GM19467 (cell line): ENCODE results near the gene SELENON.

Experiments used
- ATAC-seq: cut with Tn5 transposase; IDR thresholded peaks from one replicate; pipeline ENCODE4 v1.9.1; 2021; ENCODE audit warnings: mild to moderate bottlenecking, moderate library complexity; ENCODE audit not compliant: unreplicated experiment

SELENON gene, protein sequence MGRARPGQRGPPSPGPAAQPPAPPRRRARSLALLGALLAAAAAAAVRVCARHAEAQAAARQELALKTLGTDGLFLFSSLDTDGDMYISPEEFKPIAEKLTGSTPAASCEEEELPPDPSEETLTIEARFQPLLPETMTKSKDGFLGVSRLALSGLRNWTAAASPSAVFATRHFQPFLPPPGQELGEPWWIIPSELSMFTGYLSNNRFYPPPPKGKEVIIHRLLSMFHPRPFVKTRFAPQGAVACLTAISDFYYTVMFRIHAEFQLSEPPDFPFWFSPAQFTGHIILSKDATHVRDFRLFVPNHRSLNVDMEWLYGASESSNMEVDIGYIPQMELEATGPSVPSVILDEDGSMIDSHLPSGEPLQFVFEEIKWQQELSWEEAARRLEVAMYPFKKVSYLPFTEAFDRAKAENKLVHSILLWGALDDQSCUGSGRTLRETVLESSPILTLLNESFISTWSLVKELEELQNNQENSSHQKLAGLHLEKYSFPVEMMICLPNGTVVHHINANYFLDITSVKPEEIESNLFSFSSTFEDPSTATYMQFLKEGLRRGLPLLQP

DNA sequence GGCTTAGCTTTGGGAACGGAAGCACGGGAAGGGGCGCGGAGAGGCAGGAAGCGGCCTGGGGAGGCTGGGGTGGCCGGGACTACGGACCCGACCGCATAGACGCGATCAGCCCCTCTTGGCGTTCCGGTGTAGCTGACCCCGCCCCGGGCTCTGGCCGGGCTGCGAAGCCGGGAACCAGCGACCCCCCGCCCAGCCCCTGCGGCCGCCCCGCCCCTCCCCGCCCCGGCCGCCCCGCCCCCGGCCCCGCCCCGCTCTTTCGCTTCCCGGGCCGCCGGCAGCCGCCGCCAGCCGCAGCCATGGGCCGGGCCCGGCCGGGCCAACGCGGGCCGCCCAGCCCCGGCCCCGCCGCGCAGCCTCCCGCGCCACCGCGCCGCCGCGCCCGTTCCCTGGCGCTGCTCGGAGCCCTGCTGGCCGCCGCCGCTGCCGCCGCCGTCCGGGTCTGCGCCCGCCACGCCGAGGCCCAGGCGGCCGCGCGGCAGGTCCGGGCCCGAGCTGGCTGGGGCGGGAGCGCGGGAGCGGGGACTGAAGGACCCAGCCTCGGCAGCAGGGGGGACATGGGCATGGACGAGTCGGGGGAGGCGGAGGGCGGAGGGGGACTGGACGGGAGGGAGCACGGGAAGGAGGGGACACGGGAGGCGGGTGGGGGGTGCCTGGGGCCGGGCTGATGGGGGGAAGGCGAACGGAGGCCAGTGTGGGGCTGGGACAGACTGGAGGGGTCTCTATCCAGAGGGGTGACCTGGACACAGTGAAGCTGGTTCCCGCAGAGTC is at the start of gene SELENON:
Gene SELENON, plus strand, starts transcription at position 259 of the 768 bp plus-strand sequence. Its CDS starts 38 bp downstream, at position 297.
- ATAC-seq: no peak

DNA sequence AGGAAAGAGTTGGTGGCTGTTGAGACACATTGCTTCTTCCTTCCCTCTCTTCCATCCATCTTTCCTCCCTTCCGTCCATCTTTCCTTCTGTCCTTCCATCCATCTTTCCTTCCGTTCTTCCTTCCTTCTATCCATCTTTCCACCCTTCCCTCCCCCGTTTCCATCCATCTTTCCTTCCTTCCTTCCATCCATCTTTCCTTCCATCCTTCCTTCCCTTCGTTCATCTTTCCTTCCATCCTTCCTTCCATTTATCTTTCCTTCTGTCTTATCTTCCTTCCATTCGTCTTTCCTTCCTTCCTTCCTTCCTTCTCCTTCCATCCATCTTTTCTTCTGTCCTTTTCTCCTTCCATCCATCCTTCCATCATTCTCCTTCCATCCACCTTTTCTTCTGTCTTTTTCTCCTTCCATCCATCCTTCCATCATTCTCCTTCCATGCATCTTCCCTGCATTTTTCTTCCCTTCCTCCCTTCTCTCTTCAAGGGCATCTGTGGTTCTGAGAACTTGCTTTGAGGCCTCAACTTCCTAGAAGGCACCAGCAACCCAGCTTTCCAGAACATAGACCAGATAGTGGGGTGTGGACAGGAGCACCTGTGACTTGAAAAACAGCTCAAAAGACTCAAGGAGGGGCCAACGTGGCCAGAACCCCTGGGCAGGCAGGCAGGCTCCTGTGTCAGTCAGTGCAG is 48.9 kb upstream of the SELENON start:
- ATAC-seq: no peak

DNA sequence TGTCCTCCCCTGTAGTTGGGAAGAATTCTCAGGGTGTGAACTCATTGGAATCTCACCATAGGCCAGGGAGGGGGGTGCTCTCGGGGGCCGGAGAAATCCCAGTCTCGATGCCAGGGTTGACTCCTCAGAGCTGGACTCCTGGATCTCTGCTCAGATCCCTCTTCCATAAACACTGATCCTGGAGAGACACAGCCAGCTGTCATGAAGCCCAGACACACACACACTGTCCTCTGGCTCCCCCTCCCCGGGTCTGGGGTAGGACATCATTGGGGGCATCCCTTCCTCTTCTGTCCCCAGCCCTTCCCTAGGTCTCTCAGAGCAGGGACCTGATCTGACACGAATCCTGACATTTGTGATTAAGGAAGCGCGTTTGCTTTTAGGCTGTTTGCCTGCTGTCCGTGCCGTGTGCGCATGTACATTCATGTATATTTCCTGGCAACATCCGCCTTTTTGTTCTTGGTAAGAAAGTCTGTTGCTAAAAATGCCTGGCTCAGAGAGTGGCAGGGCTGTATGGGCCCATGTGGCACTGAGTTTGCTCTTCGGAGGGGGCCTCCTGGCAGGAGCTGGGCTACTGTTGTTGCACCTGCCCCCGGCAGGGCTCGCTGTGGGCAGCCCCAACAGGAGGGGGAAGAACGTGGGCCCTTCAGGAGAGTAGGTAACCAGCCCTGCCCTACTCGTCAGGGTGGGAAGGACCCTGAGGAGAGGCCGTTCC is 45.4 kb upstream of the SELENON start:
- no peak for ATAC-seq

DNA sequence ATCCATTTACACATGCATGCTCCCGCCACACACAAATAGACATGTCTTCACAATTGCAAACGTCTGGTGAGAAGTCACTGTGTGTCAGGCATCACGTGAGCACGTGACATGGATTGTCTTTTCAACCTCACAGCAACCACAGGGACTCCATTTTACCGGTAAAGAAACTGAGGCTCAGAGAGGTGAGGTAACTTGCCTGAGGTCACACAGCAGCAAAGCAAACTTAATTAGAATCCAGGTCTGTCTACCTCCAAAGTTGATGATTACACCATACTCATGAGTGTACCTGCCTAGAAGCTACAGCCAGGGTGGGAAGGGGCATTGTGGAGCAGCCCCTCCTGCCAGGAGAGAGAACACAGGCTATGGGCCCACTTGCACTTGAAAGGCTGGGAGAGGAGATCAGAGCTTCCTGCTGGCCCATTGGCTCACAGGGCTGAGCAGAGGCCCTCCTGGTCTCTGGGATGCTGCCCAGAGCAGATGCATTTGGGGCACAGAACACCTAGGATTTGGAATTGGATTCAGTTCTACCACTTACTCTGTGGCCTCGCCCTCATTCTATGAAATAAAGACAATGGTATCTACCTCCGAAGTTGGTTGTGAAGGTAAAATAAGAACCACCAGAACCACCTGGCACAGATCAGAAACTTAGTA is 44.4 kb upstream of the SELENON start:
- no peak for ATAC-seq

DNA sequence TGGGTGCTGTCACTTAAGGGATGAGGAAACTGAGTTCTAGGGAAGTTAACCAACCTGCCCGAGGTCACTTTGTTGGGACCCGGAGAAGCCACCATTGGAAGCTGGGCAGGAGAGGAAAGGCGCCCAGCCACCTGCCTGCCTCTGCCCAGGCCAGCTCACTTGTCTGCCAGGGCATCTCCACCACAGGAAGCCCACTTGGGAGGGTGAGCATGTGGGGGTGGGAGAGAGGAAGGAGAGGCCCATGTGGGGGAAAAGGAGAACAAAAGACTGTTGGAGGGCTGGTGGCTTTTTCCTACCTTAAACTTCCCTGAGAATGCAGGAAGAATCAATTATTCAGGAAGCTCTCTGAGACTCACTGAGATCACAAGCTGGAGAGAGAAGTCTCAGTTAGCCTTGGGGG is 43.8 kb upstream of the SELENON start:
- no peak for ATAC-seq

DNA sequence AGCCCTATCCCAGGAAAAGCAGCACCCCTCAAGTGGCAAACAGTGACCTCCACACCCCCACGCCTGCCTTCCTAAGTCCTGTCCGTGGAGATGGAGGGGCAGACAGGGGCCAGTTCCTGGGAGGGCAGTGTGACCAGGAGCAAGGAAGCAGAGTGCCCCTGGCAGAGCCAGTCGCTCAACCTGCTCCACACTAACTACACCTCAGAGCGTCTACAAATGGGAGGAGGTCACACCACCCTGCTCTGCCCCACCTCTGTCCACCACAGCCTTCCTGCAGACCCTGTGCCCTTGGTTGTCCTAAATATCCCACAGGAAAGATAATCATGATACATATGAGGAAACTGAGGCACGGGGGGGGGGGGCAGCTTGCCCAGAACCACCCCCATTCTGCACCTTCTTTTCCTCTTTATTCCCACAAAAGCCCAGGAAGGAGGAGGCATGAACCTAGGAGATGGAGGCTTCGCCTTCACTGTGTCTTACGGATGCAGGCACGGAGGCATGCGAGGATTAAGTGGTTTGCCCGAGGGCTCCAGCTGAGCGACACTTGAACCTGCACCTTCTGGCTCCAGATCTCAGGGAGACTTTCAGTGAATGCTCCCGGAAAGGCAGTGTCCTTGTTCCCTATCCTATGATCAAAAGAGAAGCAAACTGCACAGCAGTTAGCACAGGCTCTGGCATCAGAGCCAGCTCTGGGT is 42.7 kb upstream of the SELENON start:
- ATAC-seq: no peak

DNA sequence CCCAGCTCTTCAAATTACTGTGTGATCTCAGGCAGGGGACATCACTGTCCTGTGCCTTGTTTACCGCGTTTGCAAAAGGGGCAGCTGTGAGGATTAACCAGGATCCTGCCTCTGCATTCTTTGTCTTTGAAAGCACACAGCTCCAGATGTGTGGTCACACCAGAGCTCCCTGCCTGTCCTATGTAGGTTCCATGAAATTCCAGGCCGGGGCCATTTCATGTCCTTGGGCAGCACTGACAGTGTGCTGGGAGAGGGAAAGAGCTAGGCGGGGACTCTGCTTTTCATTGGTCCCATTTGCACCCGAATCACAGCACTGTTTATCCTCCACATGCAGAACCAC is 42.2 kb upstream of the SELENON start:
- ATAC-seq: no peak

DNA sequence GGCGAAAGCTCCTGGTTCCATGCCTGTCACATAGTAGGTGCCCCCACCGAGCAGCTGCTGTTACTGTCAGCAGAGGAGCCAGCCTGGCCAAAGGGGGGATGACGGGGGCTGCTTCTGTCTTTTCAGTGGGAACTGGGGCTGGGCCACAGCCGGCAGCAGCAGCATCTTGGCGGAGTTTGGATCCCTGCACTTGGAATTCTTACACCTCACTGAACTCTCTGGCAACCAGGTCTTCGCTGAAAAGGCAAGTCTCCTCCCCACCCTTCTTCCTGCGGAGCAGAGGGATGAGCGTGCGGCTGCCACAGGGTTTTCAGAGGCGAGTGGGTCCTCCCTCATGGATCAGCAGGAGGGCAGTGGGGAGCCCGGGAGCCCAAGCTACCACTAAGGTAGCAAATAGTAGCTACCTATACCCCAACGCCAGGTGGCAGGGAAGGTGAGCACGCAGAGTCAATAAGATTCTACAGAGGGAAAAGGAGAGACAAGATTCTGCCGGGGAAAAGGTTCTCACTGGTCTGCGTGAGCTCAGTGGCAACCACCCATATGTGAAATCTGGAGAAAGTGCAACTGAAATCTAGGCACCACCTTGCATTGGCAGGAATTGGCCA is 41.4 kb upstream of the SELENON start:
- no peak for ATAC-seq

DNA sequence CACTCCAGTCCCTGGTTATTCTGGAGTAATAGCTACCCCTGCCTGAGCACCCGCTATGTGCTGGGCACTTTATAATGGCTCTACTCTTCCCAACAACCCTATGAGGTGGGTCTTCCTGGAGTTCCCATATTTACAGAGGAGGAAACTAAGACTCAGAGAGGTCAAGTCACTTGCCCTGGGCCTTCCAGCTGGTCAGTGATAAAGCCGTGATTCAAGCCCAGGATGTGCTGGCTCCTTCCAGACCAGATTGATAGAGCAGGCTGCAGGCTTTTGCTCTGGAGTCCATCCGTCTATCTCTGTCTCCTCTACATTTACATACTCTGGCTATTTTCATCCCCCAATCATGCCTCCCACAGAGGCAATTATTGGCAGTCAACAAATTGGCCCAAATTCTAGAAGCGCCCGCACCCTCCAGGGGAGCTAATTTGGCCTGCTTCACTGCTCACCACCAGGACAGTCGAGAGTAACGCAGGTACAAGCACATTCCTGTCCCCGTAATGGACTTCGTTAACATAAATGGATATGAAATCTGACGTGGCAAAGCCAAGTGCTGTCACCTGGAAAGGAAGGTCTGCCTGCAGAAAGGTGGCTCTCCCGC is 39.8 kb upstream of the SELENON start:
- no peak for ATAC-seq

DNA sequence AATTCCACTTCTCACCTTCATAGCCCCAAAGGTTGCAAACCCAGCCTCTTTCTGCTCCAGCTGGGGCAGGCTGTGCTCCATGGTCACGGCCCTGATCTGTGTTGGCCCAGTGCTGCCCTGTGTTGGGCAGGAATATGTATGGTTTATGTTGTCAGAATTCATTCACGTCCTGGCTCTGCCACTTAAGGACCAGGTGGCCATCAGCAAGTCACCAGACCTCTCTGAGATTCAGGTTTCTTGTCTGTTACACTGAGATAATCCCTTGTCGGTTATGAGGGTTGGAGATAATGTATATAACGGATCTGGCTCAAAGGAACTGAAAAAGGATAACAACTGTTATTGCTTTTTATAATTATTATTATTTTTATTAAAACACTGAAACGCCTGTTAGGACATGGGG is 39.1 kb upstream of the SELENON start:
- ATAC-seq: no peak

DNA sequence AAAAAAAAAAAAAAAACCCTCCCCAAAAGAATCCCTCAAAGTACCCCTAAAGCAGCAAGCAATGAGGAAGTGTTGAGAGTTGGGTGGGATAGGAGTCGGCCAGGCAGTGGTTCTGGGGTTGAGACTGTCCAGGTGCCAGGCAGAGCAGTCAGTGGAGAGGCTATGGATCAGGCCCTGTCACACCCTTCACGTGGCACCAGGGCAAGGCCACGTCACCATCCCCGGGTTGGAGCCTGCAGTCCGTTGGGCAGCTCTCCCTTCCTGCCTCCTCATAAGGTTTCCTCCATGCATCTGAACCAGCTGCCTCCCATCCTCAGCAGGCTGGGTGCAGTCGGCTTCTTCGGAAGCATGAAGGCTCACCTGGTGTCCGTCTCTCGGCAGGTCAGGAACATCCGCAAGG is 36.5 kb upstream of the SELENON start:
- ATAC-seq: no peak

DNA sequence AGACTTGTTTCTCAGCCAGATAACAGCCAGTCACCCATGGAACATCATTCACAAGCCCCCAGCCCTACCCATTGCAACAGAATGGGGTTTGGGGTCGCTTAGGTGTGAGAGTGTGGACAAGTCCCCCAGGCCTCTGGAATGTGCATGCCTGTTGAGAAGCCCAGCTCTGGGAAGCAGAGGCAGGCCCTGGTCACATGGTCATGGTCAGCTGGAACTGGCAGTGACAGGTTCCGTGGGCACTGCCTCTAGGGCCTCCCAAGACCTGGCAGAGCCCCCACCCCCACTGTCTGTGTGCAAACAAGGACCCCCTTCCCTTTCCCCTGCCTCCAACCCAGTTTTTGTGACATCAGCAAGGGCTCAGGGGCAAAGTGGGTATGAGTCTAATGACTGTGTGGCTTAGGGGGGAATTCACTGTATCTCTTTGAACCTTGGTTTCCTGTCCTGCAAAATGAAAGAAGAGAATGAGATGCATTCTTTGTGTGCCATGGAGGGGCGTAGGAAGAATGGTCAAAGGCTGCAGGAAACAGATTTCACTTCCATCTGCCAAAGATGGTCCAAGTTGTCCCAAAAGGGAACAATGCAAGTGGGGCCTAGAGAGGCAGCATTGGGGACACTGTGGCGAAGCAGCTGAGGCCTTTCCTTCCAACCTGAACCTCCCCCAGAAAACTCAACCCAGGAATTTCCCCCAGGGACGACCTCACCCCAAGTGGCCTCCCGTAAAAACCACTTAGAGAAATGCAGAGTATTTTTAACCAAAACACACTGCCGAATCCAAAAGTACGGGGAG is 34.7 kb upstream of the SELENON start:
- ATAC-seq: no peak

DNA sequence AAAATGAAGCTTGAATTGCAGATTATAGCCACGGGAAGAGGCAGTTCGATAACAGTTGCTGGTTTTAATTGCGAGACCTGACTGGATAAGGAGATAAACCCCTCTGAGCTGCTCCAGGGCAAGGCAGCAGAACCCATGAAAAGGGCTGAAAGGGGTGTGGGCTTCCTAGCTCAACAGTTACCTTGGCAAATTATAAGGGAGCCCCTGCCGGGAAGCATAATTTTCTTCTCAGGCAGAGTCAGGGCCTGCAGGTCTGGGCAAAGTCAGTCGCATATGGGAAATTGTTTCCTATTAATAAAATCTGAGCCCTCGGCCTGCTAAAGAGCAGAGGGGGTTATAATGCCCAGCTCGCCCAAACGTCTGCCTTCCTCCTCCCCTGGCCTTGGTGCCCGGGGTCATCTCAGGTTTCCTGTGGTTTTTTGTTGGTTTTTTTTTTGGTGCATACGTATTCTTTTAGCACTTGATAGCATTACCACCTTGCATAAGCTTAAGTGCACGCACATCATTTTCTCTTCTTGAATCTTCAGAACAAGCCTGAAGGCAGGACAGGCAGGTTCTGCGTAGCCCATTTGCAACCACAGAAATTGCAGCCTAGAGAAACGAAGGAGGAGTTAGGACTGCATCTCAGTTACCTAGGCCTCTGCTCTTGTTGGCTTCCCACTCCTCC is 33.9 kb upstream of the SELENON start:
- ATAC-seq: no peak

DNA sequence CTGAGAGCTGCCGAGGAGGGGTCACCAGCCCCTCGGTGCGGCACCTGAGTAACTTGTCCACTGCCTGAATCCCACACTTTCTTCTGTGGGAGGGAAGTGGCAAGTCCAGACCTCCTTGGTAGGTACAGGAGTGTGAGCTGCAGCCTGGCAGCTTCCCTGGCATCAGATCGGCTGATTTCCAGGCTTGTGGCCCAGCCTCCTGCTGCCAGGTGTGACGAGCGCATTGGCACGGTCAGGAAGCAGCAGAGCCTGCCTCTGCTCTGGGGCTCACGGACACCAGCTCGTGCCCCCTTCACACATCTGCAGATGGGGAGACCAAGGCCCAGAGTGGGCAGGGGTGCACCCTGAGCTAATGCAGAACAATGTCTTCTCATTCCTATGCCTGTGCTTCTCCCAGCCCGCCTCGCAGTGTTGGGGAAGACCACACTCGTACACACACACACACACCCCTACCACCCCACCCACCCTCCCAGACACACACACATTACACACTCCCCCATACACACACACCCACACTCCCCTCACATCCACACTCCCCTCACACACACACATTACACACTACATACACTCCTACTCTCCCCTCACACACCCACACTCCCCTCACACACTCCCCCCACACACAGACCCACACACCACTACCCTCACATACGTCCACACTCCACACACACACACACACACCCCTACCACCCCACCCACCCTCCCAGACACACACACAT is 33.1 kb upstream of the SELENON start:
- ATAC-seq: no peak

DNA sequence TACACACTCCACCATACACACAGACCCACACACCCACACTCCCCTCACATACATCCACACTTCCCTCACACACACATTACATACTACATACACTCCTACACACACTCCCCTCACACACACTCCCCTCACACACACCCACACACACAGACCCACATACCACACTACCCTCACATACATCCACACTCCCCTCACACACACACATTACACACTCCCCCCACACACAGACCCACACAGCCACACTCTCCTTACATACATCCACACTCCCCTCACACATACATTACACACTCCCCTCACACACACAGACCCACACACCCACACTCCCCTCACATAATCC is 32.6 kb upstream of the SELENON start:
- ATAC-seq: no peak

DNA sequence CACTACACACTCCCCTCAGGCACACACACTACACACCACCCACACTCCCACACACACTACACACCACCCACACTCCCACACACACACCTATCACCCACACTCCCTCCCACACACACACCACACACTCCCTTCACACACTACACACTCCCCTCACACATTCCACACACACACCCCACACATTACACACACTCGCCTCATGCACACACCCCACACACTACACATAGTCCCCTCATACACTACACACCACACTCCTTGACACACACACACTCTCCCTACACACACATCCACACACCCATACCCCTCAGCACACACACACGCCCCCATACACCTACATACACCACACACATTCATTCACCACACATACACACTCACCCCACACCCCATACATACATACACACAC is 31.0 kb upstream of the SELENON start:
- no peak for ATAC-seq
